ENCODE measurements around the gene COG5. TPM values are rescaled to one million over a fixed set of nuclear protein-coding genes. Genes with fewer than 3 reads are reported as not detected.

Gene COG5
- total RNA-seq, 1 donor from 2014 or later, result 37.2 TPM

DNA sequence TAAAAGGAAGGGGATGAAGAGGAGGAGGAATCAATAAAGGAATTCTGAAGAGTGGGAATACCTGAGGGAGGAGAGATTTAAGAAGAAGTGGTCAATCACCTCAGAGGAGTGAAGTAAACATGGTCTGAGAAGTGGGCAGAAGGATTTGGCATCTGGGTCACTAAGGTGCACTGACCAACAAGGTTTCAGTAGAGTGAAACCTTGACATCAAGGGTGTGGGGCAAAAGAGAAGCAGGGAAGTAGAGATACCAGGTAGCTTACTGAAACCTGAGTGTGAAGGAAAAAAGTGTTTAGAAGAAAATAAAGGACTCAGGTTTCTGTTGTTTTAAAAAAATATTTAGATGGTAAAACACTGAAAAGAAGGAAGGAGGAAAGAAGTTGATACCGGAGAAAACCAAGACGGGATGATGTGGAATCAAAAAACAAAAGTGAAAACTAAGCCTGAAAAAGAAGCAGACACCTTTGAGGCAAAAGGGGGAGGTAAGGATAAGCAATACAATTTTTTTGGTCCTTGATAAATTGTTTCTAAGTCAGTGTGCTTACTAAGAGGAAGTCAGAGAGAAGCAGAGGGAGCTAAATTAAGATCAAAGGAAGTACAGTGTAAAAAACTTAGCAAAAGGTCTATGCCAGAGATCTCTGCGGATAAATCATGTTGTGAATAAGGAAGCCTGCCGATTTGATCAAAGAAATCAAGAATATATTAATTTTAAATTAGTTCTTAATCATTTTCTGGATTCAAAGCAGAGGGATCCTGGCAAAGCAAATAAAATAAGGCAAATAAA lies 231.0 kb downstream of the COG5 start:
- no peak for DNase-seq (ENCODE audit: extremely low spot score, unreplicated experiment)
- no peak for TF ChIP-seq CTCF (conservative IDR thresholded peaks at IDR 0.05)
- H3K36me3 Mint-ChIP-seq, result peaks cover 3% of the 10 kb centered on the region
- H3K9me3 Mint-ChIP-seq, result peaks cover 4% of the 10 kb centered on the region
- no peaks in the 10 kb centered on the region for H3K27me3 Mint-ChIP-seq
- H3K4me3 Mint-ChIP-seq, result no peak overlapping the region
- H3K4me1 Mint-ChIP-seq (ENCODE audit: unreplicated experiment), result peaks cover 5% of the 10 kb centered on the region
- H3K27ac Mint-ChIP-seq, result no peak overlapping the region

DNA sequence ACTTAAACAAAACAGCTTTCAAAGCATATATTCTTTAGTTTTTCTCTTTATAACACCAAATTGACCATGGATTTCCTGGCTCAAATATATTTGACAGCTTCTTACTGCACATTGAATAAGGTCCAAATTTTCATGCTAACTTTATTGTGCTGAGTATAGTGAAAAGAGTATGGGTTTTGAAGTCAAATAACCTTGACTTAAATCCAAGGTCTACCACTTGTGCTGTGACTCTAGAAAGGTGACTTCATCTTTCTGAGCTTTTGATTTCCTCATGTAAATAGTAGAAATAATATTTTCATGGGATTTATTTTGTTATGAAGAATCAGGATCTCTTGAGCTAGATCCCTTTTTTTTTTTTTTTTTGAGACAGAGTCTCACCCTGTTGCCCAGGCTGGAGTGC lies 233.2 kb downstream of the COG5 start:
- Mint-ChIP-seq H3K9me3 (peaks cover 8% of the 10 kb centered on the region), H3K4me3 (no peak overlapping the region), H3K27me3 (no peaks in the 10 kb centered on the region), H3K36me3 (peaks cover 18% of the 10 kb centered on the region), H3K4me1 (ENCODE audit: unreplicated experiment) (peaks cover 5% of the 10 kb centered on the region), H3K27ac (no peak overlapping the region)
- DNase-seq (ENCODE audit: extremely low spot score, unreplicated experiment), result no peak
- no peak for TF ChIP-seq CTCF (conservative IDR thresholded peaks at IDR 0.05)

DNA sequence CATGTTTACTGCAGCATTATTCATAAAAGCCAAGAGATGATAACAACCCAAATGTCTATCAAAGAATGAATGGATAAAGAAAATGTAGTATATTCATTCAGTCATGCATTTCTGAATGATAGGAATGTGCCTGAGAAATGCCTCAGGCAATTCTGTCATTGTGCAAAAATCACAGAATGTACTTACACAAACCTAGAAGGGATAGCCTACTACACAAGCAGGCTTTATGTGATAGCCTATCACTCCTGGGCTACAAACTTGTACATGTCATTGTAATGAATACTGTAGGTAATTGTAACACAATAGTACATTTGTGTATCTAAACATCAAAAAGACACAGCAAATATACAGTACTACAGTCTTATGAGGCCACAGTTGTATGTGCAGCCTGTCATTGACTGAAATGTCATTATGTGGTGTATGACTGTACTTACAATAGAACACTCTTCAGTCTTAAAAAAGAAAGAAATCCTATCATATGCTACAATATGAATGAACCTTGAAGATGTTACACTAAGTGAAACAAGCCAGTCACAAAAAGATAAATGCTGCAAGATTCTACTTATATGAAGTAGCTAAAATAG lies 235.6 kb downstream of the COG5 start:
- H3K36me3 Mint-ChIP-seq, result peaks cover 18% of the 10 kb centered on the region
- H3K9me3 Mint-ChIP-seq, result peaks cover 8% of the 10 kb centered on the region
- H3K4me3 Mint-ChIP-seq, result no peak overlapping the region
- DNase-seq (ENCODE audit: extremely low spot score, unreplicated experiment), result no peak
- TF ChIP-seq CTCF (conservative IDR thresholded peaks at IDR 0.05), result no peak
- peaks cover 5% of the 10 kb centered on the region for H3K4me1 Mint-ChIP-seq (ENCODE audit: unreplicated experiment)
- H3K27ac Mint-ChIP-seq, result no peak overlapping the region
- H3K27me3 Mint-ChIP-seq, result no peaks in the 10 kb centered on the region

DNA sequence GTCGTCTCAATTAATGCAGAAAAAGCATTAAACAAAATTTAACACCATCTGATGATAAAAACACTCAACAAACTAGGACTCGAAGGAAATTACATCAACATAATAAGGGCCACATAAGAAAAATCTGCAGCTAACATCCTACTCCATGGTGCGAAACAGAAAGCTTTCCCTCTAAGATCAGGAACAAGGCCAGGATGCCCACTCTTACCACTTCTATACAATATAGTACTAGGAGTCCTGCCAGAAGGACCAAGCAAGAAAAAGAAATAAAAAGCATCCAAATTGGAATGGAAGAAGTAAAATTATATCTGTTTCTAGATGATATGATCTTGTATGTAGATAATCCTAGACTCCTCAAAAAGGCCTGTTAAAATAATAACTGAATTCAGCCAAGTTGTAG lies 237.7 kb downstream of the COG5 start:
- H3K36me3 Mint-ChIP-seq, result peaks cover 27% of the 10 kb centered on the region
- no peak for DNase-seq (ENCODE audit: extremely low spot score, unreplicated experiment)
- H3K4me1 Mint-ChIP-seq (ENCODE audit: unreplicated experiment), result no peaks in the 10 kb centered on the region
- TF ChIP-seq CTCF (conservative IDR thresholded peaks at IDR 0.05), result no peak
- peaks cover 13% of the 10 kb centered on the region for H3K9me3 Mint-ChIP-seq
- H3K27me3 Mint-ChIP-seq, result no peaks in the 10 kb centered on the region
- no peak overlapping the region for H3K4me3 Mint-ChIP-seq
- no peak overlapping the region for H3K27ac Mint-ChIP-seq

DNA sequence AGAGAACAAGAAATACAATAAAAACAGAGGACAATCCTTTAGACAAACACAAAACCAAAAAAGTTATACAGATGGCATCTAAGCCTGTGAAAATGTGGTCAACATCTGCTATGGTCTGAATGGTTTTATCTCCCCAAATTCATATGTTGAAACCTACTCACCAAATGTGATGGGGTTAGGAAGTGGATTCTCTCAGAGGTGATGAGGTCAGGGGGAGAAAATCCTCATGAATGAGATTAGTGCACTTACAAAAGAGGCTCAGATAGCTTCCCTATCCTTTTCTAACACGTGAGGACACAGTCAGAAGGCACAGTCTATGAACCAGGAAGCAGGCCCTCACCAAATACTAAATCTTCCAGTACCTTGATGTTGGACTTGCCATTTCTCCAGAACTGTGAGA lies 241.7 kb downstream of the COG5 start:
- Mint-ChIP-seq H3K27ac (no peak overlapping the region), H3K36me3 (peaks cover 17% of the 10 kb centered on the region), H3K9me3 (peaks cover 9% of the 10 kb centered on the region), H3K27me3 (no peaks in the 10 kb centered on the region), H3K4me3 (no peak overlapping the region), H3K4me1 (ENCODE audit: unreplicated experiment) (peaks cover 13% of the 10 kb centered on the region)
- DNase-seq (ENCODE audit: extremely low spot score, unreplicated experiment), result no peak
- TF ChIP-seq CTCF (conservative IDR thresholded peaks at IDR 0.05), result no peak

Data from type B pancreatic cell (in vitro differentiated cells).